GM18511 (cell line): ENCODE data around the gene TEKT4.
"Not testable (repeated sequence)": the region's sequence is repeated elsewhere in the genome, so short reads cannot be mapped to it uniquely, and the experiment has no call there.

Source experiments
- ATAC-seq: cut with Tn5 transposase; IDR thresholded peaks from one replicate; pipeline ENCODE4 v1.9.1; 2021; ENCODE audit warnings: mild to moderate bottlenecking, moderate library complexity; ENCODE audit not compliant: unreplicated experiment

Gene TEKT4

GRCh38 chr2:94875820-94876522, 4.7 kb downstream of the TEKT4 start:
- ATAC-seq: no peak

- ATAC-seq: no peak
Measured at GRCh38 chr2:94876523-94876863, 5.3 kb downstream of the TEKT4 start.

GRCh38 chr2:94877129-94877528, 5.9 kb downstream of the TEKT4 start:
- no peak for ATAC-seq

GRCh38 chr2:94878575-94878974, 7.3 kb downstream of the TEKT4 start:
- ATAC-seq: not testable (repeated sequence)

GRCh38 chr2:94879314-94879981, 8.2 kb downstream of the TEKT4 start:
- ATAC-seq: no peak

GRCh38 chr2:94879982-94880377, 8.8 kb downstream of the TEKT4 start:
- ATAC-seq: no peak

GRCh38 chr2:94880507-94880906, 9.3 kb downstream of the TEKT4 start:
- ATAC-seq: no peak

- ATAC-seq: no peak
Measured at GRCh38 chr2:94881070-94881469, 9.8 kb downstream of the TEKT4 start.

- no peak for ATAC-seq
Measured at GRCh38 chr2:94890234-94890633, 19.0 kb downstream of the TEKT4 start.

GRCh38 chr2:94895273-94895672, 24.0 kb downstream of the TEKT4 start:
- not testable (repeated sequence) for ATAC-seq

GRCh38 chr2:94906976-94907375, 35.7 kb downstream of the TEKT4 start:
- not testable (repeated sequence) for ATAC-seq

GRCh38 chr2:94923196-94923595, 52.0 kb downstream of the TEKT4 start:
- ATAC-seq: no peak

- ATAC-seq: not testable (repeated sequence)
Measured at GRCh38 chr2:94924999-94925398, 53.8 kb downstream of the TEKT4 start.
